Measurements from ENCODE around the gene ATP2A3.

GRCh38 chr17:3974138-3974687 lies 10.0 kb upstream of the ATP2A3 start:
- TF ChIP-seq, protein P1, sequence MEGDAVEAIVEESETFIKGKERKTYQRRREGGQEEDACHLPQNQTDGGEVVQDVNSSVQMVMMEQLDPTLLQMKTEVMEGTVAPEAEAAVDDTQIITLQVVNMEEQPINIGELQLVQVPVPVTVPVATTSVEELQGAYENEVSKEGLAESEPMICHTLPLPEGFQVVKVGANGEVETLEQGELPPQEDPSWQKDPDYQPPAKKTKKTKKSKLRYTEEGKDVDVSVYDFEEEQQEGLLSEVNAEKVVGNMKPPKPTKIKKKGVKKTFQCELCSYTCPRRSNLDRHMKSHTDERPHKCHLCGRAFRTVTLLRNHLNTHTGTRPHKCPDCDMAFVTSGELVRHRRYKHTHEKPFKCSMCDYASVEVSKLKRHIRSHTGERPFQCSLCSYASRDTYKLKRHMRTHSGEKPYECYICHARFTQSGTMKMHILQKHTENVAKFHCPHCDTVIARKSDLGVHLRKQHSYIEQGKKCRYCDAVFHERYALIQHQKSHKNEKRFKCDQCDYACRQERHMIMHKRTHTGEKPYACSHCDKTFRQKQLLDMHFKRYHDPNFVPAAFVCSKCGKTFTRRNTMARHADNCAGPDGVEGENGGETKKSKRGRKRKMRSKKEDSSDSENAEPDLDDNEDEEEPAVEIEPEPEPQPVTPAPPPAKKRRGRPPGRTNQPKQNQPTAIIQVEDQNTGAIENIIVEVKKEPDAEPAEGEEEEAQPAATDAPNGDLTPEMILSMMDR (IDR thresholded peaks at IDR 0.05; ENCODE audit: extremely low read depth in 1 of 2, insufficient read depth in 1 of 2, low read depth in 1 of 2, low read length in 2 of 2) = no peak
- TF ChIP-seq EZH2 (IDR thresholded peaks at IDR 0.05; ENCODE audit: borderline replicate concordance, low read depth, low read length, severe bottlenecking) = no peak
- no peak for TF ChIP-seq POLR2A (IDR thresholded peaks at IDR 0.05; ENCODE audit: low read depth, low read length)
